Measurements from ENCODE around the gene PTPRN2. TPM values are rescaled to one million over a fixed set of nuclear protein-coding genes. Genes with fewer than 3 reads are reported as not detected.

The PTPRN2 gene
- total RNA-seq, 1 experiment from 2014 or later: 0.11 TPM

DNA sequence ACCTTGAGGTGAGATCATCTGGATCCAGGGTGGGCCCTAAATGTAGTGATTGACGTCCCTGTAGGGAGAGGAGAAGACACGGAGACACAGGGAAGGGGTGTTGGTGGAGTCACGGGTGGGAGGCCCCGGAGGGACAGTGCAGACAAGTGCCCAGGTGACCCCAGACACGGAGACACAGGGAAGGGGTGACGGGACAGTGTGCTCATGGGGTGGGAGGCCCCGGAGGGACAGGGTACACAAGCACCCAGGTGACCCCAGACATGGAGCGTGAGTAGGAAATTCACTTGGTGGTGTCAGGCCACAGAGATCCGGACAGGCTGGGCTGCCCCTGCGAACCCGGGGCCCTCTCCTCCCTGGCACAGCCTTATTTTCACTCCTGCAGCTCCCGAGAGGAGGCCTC lies 176.9 kb downstream of the PTPRN2 start:
- Histone ChIP-seq H3K36me3 (ENCODE audit: insufficient read depth, low read length, poor library complexity, severe bottlenecking) (no peaks in the 10 kb centered on the region), H3K27ac (ENCODE audit: low read depth, low read length, poor library complexity, severe bottlenecking) (no peak overlapping the region), H3K4me3 (ENCODE audit: low read depth, low read length, poor library complexity, severe bottlenecking) (no peak overlapping the region), H3K4me1 (ENCODE audit: insufficient read depth, low read length, poor library complexity, severe bottlenecking) (no peaks in the 10 kb centered on the region), H3K9me3 (ENCODE audit: low read depth, low read length, poor library complexity, severe bottlenecking) (peaks cover 3% of the 10 kb centered on the region), H3K27me3 (replicated peaks; ENCODE audit: insufficient read depth, low read depth, low read length, poor library complexity) (peaks cover 7% of the 10 kb centered on the region)
- no peak for DNase-seq (ENCODE audit: low spot score)
- no TSS peak for BruUV-seq (replicated peaks)
- POLR2A ChIA-PET (ENCODE audit: low non-redundant PET): no interaction called here
- CTCF ChIA-PET: no interaction called here
- intact Hi-C loops (cut with micrococcal nuclease; ENCODE audit: unreplicated experiment): no loop called here
- TF ChIP-seq, protein P1, sequence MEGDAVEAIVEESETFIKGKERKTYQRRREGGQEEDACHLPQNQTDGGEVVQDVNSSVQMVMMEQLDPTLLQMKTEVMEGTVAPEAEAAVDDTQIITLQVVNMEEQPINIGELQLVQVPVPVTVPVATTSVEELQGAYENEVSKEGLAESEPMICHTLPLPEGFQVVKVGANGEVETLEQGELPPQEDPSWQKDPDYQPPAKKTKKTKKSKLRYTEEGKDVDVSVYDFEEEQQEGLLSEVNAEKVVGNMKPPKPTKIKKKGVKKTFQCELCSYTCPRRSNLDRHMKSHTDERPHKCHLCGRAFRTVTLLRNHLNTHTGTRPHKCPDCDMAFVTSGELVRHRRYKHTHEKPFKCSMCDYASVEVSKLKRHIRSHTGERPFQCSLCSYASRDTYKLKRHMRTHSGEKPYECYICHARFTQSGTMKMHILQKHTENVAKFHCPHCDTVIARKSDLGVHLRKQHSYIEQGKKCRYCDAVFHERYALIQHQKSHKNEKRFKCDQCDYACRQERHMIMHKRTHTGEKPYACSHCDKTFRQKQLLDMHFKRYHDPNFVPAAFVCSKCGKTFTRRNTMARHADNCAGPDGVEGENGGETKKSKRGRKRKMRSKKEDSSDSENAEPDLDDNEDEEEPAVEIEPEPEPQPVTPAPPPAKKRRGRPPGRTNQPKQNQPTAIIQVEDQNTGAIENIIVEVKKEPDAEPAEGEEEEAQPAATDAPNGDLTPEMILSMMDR (conservative IDR thresholded peaks at IDR 0.05; ENCODE audit: low read depth, low read length): no peak
- TF ChIP-seq EZH2 (IDR thresholded peaks at IDR 0.05; ENCODE audit: borderline replicate concordance, low read depth, low read length, poor library complexity, severe bottlenecking): no peak

DNA sequence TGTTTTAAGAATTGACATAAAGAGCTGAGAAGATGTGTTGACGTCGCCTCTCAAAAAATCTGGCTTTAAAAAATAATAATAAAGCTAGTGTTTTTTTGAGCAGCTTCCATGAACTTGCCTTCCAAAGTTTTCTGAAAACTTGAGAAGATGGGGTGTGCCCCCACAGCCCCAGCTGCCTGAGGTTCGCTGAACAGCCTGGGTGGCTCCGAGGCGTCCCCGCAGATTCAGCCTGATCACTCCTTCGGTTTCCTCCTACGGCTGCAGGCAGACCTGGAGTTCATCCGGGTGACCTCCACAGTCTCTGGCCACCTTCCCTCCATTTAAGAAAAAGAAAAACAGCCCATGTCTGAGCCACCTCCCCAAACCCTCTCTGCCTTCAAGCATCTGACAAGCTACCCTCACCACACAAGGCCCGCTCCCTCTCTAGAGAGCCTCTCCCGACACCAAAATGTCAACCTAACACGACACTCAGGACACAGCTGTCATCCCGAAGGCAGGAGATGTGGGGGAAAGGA lies 177.8 kb downstream of the PTPRN2 start:
- DNase-seq (ENCODE audit: low spot score): no peak
- peaks cover 7% of the 10 kb centered on the region for H3K27me3 ChIP-seq (replicated peaks; ENCODE audit: insufficient read depth, low read depth, low read length, poor library complexity)
- no peaks in the 10 kb centered on the region for H3K4me1 ChIP-seq (ENCODE audit: insufficient read depth, low read length, poor library complexity, severe bottlenecking)
- H3K36me3 ChIP-seq (ENCODE audit: insufficient read depth, low read length, poor library complexity, severe bottlenecking): no peaks in the 10 kb centered on the region
- H3K27ac ChIP-seq (ENCODE audit: low read depth, low read length, poor library complexity, severe bottlenecking): no peak overlapping the region
- H3K4me3 ChIP-seq (ENCODE audit: low read depth, low read length, poor library complexity, severe bottlenecking): no peak overlapping the region
- peaks cover 3% of the 10 kb centered on the region for H3K9me3 ChIP-seq (ENCODE audit: low read depth, low read length, poor library complexity, severe bottlenecking)
- intact Hi-C loops (cut with micrococcal nuclease; ENCODE audit: unreplicated experiment): loop anchor here (2.0 kb wide), 1 partner anchor 55 kb away; no protein-coding TSS in a partner anchor
- no TSS peak for BruUV-seq (replicated peaks)
- TF ChIP-seq EZH2 (IDR thresholded peaks at IDR 0.05; ENCODE audit: borderline replicate concordance, low read depth, low read length, poor library complexity, severe bottlenecking): no peak
- TF ChIP-seq, protein P1 (conservative IDR thresholded peaks at IDR 0.05; ENCODE audit: low read depth, low read length): no peak
- ChIA-PET CTCF (interaction anchor here (0.6 kb wide), 1 partner anchor 178 kb away, joined by 3 read pairs; the partner anchor contains the start of gene PTPRN2), POLR2A (ENCODE audit: low non-redundant PET) (interaction anchor here (0.6 kb wide), 1 partner anchor 1549 kb away, joined by 3 read pairs; no protein-coding TSS in a partner anchor)

DNA sequence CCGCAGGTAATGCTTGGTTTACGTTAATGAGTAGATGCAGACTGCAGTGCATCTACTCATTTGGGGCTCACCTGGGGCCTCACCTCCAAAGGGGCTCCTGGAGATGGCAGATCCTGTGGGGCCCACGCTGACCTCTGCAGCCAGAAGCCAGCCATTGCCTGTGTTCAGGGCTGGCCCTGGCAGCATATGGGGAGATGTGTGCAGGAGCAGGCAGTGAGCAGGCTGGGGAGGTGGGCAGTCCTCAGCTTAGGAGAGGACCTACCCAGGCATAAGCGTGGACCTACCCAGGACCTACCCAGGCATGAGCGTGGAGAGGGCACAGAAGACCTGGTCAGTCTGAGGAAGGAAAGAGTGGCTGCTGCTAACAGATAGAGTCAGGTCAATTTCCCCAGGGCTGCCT lies 178.5 kb downstream of the PTPRN2 start:
- BruUV-seq (replicated peaks): no TSS peak
- TF ChIP-seq EZH2 (IDR thresholded peaks at IDR 0.05; ENCODE audit: borderline replicate concordance, low read depth, low read length, poor library complexity, severe bottlenecking): no peak
- TF ChIP-seq, protein P1 (conservative IDR thresholded peaks at IDR 0.05; ENCODE audit: low read depth, low read length): no peak
- Histone ChIP-seq H3K4me3 (ENCODE audit: low read depth, low read length, poor library complexity, severe bottlenecking) (no peak overlapping the region), H3K4me1 (ENCODE audit: insufficient read depth, low read length, poor library complexity, severe bottlenecking) (no peaks in the 10 kb centered on the region), H3K9me3 (ENCODE audit: low read depth, low read length, poor library complexity, severe bottlenecking) (peaks cover 3% of the 10 kb centered on the region), H3K27ac (ENCODE audit: low read depth, low read length, poor library complexity, severe bottlenecking) (no peak overlapping the region), H3K27me3 (replicated peaks; ENCODE audit: insufficient read depth, low read depth, low read length, poor library complexity) (peaks cover 1% of the 10 kb centered on the region), H3K36me3 (ENCODE audit: insufficient read depth, low read length, poor library complexity, severe bottlenecking) (no peaks in the 10 kb centered on the region)
- POLR2A ChIA-PET (ENCODE audit: low non-redundant PET): no interaction called here
- CTCF ChIA-PET: no interaction called here
- no peak for DNase-seq (ENCODE audit: low spot score)
- intact Hi-C loops (cut with micrococcal nuclease; ENCODE audit: unreplicated experiment): loop anchor here (2.0 kb wide), 1 partner anchor 54 kb away; no protein-coding TSS in a partner anchor

Data from A673 (cell line).